Coronary artery (tissue), 2 donors: ENCODE results near the gene RPAP2.
"Not testable (repeated sequence)": the region's sequence is repeated elsewhere in the genome, so short reads cannot be mapped to it uniquely, and the experiment has no call there.

Experiments
- DNase-seq: peaks from one replicate; pipeline ENCODE4 v3.0.0-alpha.2; 2017; ENCODE audit warnings: low spot score
- H3K27ac ChIP-seq, 2 donors: fragments of 200-600 bp; sonication (generic); one replicate each; pipeline ENCODE4 v1.5.1; 2016 to 2019
- H3K4me3 ChIP-seq: fragments of 200-600 bp; sonication (generic); 2 replicates; pipeline ENCODE4 v1.5.1; 2016; ENCODE audit warnings: mild to moderate bottlenecking, moderate library complexity
- CTCF ChIP-seq: fragments of 200-600 bp; sonication (generic); IDR thresholded peaks from one replicate; pipeline ENCODE4 v1.5.1; 2019; ENCODE audit warnings: antibody characterized with exemption

Gene RPAP2

DNA sequence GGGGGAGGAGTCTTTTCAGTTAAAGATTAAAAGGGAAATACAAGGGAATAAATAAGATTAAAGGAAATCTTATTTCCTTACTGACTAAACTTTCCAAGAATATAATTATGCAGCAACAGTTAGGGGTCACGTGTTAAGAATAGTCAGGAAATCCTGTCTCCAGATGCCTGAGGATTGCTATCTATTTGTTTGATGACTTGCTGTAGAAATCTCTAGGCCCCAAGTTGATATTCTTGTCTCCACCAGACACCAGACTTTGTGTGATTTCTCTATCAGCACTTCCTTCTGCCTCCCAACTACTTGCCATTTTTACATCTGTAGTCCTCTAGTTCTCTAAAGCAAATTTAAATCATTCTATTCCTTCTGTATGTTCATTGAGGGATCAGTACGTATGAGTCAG, 77.5 kb downstream of the RPAP2 start:
- no peak for DNase-seq
- no peak overlapping the region for H3K4me3 ChIP-seq
- TF ChIP-seq CTCF = no peak
- H3K27ac ChIP-seq = no peak overlapping the region

- not testable (repeated sequence) for H3K4me3 ChIP-seq, DNase-seq, H3K27ac ChIP-seq
These were observed 79.1 kb downstream of the RPAP2 start for GRCh38 chr1:92377991-92378390.

DNA sequence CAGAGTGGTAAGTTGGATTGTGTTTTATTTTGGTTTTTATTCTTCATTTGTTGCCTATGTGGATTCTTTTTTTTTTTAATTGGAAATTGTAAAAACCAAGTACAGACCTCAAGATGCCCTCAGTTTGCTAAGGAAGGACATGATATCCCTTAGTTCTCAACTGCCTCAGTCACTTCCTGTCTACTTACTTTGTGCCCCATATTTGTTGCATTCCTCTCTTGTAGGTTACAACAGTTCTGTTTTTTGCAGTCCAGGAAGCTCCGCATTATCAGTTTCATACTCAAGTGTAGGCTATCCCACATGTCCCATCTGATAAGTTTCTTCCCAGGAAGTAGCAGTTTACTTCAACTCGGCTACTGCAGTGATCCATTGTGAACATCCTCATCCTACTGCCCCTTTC, 82.0 kb downstream of the RPAP2 start:
- DNase-seq = no peak
- TF ChIP-seq CTCF = no peak
- no peak overlapping the region for H3K27ac ChIP-seq
- H3K4me3 ChIP-seq = no peak overlapping the region

GRCh38 chr1:92393966-92394365, 95.1 kb downstream of the RPAP2 start:
- not testable (repeated sequence) for DNase-seq, H3K4me3 ChIP-seq, H3K27ac ChIP-seq

DNA sequence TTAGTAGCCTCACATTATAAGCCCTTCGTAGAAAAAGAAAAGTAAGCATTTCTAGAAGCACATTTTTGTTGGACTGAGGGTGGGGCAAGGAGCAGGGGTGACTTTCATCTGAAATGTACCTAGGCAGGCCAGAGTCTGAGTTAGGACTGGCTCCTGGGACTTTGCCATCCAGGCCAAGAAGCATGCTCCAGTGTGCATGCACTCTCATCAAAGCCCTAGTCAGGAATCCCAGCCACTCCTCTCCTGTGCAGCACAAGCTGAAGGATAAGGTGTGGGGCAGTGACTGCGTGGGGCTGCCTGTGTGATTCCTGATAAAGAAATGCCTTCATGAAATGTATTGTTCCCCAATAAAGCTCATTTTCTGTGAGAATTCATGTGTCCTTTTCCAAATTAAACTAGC, 99.7 kb downstream of the RPAP2 start:
- H3K4me3 ChIP-seq = no peak overlapping the region
- no peak for TF ChIP-seq CTCF
- no peak overlapping the region for H3K27ac ChIP-seq
- no peak for DNase-seq

DNA sequence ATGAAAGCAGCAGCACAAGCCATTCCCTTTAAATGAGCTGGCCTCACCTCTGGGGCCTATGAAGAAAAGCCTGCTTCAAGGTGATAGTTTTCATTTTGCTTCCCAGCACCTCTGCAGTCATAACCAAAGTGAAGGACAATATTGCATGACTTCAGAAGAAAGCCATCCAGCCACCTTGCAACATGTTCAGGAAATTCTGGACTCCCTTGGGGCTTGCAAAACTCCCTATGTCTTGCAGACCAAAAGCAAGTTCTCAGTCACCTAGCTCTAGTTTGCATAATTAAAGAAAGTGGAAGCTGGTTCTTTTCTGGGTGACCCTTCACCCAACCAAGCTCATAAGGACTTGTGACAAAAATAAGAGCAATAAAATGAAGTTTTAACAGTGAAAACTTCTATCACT, 100.2 kb downstream of the RPAP2 start:
- TF ChIP-seq CTCF = no peak

DNA sequence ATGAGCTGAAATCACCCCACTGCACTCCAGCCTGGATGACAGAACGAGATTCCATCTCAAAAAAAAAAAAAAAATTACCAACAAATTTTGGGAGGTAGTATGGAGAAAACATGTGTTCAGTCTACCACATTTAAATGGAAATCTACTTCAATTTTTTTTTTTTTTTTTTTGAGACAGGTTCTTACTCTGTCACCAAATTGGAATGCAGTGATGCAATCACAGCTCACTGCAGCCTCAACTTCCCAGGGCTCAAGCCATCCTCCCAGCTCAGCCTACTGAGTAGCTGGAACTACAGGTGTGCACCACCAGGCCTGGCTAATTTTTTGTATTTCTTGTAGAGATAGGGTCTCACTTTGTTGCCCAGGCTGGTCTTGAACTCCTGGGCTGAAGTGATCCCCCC, 105.8 kb downstream of the RPAP2 start:
- no peak overlapping the region for H3K4me3 ChIP-seq
- no peak overlapping the region for H3K27ac ChIP-seq
- no peak for TF ChIP-seq CTCF
- no peak for DNase-seq

More for the DNA sequence above, 100.2 kb downstream of the RPAP2 start:
- Histone ChIP-seq H3K27ac (no peak overlapping the region), H3K4me3 (no peak overlapping the region)
- DNase-seq = no peak

- H3K4me3 ChIP-seq = no peak overlapping the region
- no peak for TF ChIP-seq CTCF
- no peak for DNase-seq
- H3K27ac ChIP-seq = no peak overlapping the region
These were observed 110.0 kb downstream of the RPAP2 start for GRCh38 chr1:92408825-92409224.
